ENCODE measurements around the gene NAA10. TPM values are rescaled to one million over a fixed set of nuclear protein-coding genes. Genes with fewer than 3 reads are reported as not detected.
A peak's percentile ranks its signal among the peaks of the same experiment; 100 is the strongest.

The NAA10 gene
- total and polyA plus RNA-seq, 2 of the 13 experiments (the other 11 are each of a cell fraction or from before 2014, with no cell fraction given): 49.2 to 51.7 TPM

DNA sequence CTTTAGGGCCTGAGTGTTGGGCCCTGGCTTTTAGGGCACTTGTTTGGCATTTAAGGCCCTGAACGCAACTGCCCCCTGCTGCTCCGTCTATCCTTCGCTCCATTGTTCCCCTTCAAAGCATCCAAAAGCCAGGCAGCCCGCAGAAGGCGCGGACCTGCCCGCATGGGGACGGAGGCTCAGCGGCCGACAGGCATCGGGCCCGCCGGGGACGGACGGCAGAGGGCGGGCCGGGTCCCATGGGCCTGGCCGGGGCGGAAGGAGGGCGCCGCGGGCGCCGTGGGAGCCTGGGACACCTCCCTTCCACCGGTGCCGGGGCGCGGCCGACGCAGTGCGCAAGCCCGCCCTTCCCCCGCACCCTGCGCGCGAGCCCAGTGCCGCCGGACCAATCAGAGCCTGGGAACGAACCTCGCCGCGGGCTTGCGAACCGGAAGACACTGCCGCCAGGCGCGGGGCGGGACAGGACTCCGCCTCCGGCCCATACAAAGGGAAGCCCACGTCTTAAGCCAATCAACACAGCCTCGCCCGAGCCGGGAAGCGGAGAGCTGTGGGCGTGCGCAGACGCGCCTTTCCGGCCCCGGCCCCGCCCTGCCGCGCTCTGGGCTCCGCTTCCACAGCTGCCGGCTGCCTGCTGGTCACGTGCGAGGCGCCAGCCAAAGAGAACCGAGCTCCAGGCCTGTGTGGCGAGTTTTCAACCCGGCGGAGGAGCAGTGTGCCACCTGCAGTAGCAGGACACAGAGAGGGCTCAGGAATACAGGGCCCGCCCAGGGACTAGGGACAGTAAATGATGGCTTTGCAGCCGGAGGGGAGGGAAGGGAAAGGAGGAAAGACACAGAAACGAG is 6.7 kb downstream of the NAA10 start (continued):
- TF ChIP-seq, protein P1, sequence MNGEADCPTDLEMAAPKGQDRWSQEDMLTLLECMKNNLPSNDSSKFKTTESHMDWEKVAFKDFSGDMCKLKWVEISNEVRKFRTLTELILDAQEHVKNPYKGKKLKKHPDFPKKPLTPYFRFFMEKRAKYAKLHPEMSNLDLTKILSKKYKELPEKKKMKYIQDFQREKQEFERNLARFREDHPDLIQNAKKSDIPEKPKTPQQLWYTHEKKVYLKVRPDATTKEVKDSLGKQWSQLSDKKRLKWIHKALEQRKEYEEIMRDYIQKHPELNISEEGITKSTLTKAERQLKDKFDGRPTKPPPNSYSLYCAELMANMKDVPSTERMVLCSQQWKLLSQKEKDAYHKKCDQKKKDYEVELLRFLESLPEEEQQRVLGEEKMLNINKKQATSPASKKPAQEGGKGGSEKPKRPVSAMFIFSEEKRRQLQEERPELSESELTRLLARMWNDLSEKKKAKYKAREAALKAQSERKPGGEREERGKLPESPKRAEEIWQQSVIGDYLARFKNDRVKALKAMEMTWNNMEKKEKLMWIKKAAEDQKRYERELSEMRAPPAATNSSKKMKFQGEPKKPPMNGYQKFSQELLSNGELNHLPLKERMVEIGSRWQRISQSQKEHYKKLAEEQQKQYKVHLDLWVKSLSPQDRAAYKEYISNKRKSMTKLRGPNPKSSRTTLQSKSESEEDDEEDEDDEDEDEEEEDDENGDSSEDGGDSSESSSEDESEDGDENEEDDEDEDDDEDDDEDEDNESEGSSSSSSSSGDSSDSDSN (CRISPR knock-in tag; IDR thresholded peaks at IDR 0.05): peak; percentile 31; the same call in 1 of the 2 replicates
- TF ChIP-seq ZNF879 (CRISPR knock-in tag; IDR thresholded peaks at IDR 0.05) (no peak), SOX6 (IDR thresholded peaks at IDR 0.05) (no peak), SOX6 (CRISPR knock-in tag; IDR thresholded peaks at IDR 0.05) (peak; percentile 60), POLR2G (IDR thresholded peaks at IDR 0.05; ENCODE audit: low read depth, low read length) (peak; percentile 54), IKZF1 (IDR thresholded peaks at IDR 0.05) (no peak), ZFY (CRISPR knock-in tag; IDR thresholded peaks at IDR 0.05) (peak; percentile 76), ZNF556 (CRISPR knock-in tag; IDR thresholded peaks at IDR 0.05; ENCODE audit: borderline replicate concordance) (peak; percentile 28; the same call in 1 of the 2 replicates), YY1 (IDR thresholded peaks at IDR 0.05; ENCODE audit: insufficient read depth, insufficient replicate concordance, low read depth, low read length) (peak; percentile 57), POLR2AphosphoS5 (IDR thresholded peaks at IDR 0.05; ENCODE audit: low read depth, low read length) (peak; percentile 62), TBX2 (CRISPR knock-in tag; IDR thresholded peaks at IDR 0.05; ENCODE audit: borderline replicate concordance) (peak; percentile 46; the same call in 1 of the 2 replicates), HES4 (CRISPR knock-in tag; IDR thresholded peaks at IDR 0.05; ENCODE audit: borderline replicate concordance) (no peak), KLF6 (CRISPR knock-in tag; IDR thresholded peaks at IDR 0.05) (peak; percentile 62), ATM (IDR thresholded peaks at IDR 0.05; ENCODE audit: borderline replicate concordance) (no peak), PHF8 (CRISPR knock-in tag; IDR thresholded peaks at IDR 0.05) (peak; percentile 63; the same call in 1 of the 2 replicates), THAP7 (CRISPR knock-in tag; IDR thresholded peaks at IDR 0.05) (0 out of 2 replicates have a peak, but pooled peaks have one; percentile 38)
- TF ChIP-seq, protein P2, sequence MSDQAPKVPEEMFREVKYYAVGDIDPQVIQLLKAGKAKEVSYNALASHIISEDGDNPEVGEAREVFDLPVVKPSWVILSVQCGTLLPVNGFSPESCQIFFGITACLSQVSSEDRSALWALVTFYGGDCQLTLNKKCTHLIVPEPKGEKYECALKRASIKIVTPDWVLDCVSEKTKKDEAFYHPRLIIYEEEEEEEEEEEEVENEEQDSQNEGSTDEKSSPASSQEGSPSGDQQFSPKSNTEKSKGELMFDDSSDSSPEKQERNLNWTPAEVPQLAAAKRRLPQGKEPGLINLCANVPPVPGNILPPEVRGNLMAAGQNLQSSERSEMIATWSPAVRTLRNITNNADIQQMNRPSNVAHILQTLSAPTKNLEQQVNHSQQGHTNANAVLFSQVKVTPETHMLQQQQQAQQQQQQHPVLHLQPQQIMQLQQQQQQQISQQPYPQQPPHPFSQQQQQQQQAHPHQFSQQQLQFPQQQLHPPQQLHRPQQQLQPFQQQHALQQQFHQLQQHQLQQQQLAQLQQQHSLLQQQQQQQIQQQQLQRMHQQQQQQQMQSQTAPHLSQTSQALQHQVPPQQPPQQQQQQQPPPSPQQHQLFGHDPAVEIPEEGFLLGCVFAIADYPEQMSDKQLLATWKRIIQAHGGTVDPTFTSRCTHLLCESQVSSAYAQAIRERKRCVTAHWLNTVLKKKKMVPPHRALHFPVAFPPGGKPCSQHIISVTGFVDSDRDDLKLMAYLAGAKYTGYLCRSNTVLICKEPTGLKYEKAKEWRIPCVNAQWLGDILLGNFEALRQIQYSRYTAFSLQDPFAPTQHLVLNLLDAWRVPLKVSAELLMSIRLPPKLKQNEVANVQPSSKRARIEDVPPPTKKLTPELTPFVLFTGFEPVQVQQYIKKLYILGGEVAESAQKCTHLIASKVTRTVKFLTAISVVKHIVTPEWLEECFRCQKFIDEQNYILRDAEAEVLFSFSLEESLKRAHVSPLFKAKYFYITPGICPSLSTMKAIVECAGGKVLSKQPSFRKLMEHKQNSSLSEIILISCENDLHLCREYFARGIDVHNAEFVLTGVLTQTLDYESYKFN (CRISPR knock-in tag; conservative IDR thresholded peaks at IDR 0.05): no peak
- TF ChIP-seq, protein P3, sequence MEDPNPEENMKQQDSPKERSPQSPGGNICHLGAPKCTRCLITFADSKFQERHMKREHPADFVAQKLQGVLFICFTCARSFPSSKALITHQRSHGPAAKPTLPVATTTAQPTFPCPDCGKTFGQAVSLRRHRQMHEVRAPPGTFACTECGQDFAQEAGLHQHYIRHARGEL (CRISPR knock-in tag; IDR thresholded peaks at IDR 0.05): no peak
- TF ChIP-seq, protein P4, sequence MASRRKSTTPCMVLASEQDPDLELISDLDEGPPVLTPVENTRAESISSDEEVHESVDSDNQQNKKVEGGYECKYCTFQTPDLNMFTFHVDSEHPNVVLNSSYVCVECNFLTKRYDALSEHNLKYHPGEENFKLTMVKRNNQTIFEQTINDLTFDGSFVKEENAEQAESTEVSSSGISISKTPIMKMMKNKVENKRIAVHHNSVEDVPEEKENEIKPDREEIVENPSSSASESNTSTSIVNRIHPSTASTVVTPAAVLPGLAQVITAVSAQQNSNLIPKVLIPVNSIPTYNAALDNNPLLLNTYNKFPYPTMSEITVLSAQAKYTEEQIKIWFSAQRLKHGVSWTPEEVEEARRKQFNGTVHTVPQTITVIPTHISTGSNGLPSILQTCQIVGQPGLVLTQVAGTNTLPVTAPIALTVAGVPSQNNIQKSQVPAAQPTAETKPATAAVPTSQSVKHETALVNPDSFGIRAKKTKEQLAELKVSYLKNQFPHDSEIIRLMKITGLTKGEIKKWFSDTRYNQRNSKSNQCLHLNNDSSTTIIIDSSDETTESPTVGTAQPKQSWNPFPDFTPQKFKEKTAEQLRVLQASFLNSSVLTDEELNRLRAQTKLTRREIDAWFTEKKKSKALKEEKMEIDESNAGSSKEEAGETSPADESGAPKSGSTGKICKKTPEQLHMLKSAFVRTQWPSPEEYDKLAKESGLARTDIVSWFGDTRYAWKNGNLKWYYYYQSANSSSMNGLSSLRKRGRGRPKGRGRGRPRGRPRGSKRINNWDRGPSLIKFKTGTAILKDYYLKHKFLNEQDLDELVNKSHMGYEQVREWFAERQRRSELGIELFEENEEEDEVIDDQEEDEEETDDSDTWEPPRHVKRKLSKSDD (CRISPR knock-in tag; IDR thresholded peaks at IDR 0.05; ENCODE audit: low read depth): 0 out of 2 replicates have a peak, but pooled peaks have one; percentile 25
